ENCODE results near the gene RMRP. TPM values are rescaled to one million over a fixed set of nuclear protein-coding genes. Genes with fewer than 3 reads are reported as not detected.

The RMRP gene
- total RNA-seq, 2 donors from 2014 or later: 431 TPM; not detected in 1

- Histone ChIP-seq H3K27me3 (no peaks in the 10 kb centered on the region), H3K36me3 (no peaks in the 10 kb centered on the region), H3K27ac (no peak overlapping the region), H3K4me1 (peaks cover 0 to 8% of the 10 kb centered on the region in 2 donors), H3K9me3 (no peaks in the 10 kb centered on the region), H3K4me3 (no peak overlapping the region)
- DNase-seq (ENCODE audit: low spot score): no peak
- no peak for TF ChIP-seq CTCF (IDR thresholded peaks at IDR 0.05)
Observed at GRCh38 chr9:35651956-35652828, 5.6 kb downstream of the RMRP start.

- H3K27ac ChIP-seq: peak within 1 kb of the TSS; percentile 41 to 42
- H3K36me3 ChIP-seq: no peaks in the 10 kb centered on the region
- no peak for TF ChIP-seq CTCF (IDR thresholded peaks at IDR 0.05)
- DNase-seq (ENCODE audit: low spot score): no peak
- H3K27me3 ChIP-seq: no peaks in the 10 kb centered on the region
- H3K9me3 ChIP-seq: no peaks in the 10 kb centered on the region
- peaks cover 0 to 14% of the 10 kb centered on the region in 2 donors for H3K4me1 ChIP-seq
- peak within 1 kb of the TSS in 1 of 2 donors; percentile 6 for H3K4me3 ChIP-seq
Observed at GRCh38 chr9:35650341-35651158, 7.3 kb downstream of the RMRP start, which contains the start of gene SIT1. Gene SIT1 (minus strand): TSS chr9:35650931. CDS start chr9:35650853, 78 bp downstream.

GRCh38 chr9:35649431-35650340 is 8.1 kb downstream of the RMRP start:
- Histone ChIP-seq H3K4me1 (peaks cover 0 to 15% of the 10 kb centered on the region in 2 donors), H3K27me3 (no peaks in the 10 kb centered on the region), H3K36me3 (no peaks in the 10 kb centered on the region), H3K9me3 (no peaks in the 10 kb centered on the region), H3K27ac (peak overlapping the region; percentile 41 to 42), H3K4me3 (peak overlapping the region in 1 of 2 donors; percentile 6)
- no peak for DNase-seq (ENCODE audit: low spot score)
- no peak for TF ChIP-seq CTCF (IDR thresholded peaks at IDR 0.05)

GRCh38 chr9:35646533-35647265 is 11.1 kb downstream of the RMRP start:
- peaks cover 0 to 15% of the 10 kb centered on the region in 2 donors for H3K4me1 ChIP-seq
- peak overlapping the region; percentile 55 to 58 for H3K4me3 ChIP-seq
- H3K27ac ChIP-seq: peak overlapping the region; percentile 86 to 91
- peak; percentile 93 for DNase-seq (ENCODE audit: low spot score)
- TF ChIP-seq CTCF (IDR thresholded peaks at IDR 0.05): peak; percentile 89 to 99
- no peaks in the 10 kb centered on the region for H3K36me3 ChIP-seq
- no peaks in the 10 kb centered on the region for H3K9me3 ChIP-seq
- H3K27me3 ChIP-seq: no peaks in the 10 kb centered on the region

Measured in right atrium auricular region (tissue), 2 donors.